ENCODE data around the gene PTTG1IP. TPM values are rescaled to one million over a fixed set of nuclear protein-coding genes. Genes with fewer than 3 reads are reported as not detected.
A peak's percentile ranks its signal among the peaks of the same experiment; 100 is the strongest.

The PTTG1IP gene
- total and polyA plus RNA-seq, 2 of the 13 experiments (the other 11 are each of a cell fraction or from before 2014, with no cell fraction given), result 161 to 700 TPM

DNA sequence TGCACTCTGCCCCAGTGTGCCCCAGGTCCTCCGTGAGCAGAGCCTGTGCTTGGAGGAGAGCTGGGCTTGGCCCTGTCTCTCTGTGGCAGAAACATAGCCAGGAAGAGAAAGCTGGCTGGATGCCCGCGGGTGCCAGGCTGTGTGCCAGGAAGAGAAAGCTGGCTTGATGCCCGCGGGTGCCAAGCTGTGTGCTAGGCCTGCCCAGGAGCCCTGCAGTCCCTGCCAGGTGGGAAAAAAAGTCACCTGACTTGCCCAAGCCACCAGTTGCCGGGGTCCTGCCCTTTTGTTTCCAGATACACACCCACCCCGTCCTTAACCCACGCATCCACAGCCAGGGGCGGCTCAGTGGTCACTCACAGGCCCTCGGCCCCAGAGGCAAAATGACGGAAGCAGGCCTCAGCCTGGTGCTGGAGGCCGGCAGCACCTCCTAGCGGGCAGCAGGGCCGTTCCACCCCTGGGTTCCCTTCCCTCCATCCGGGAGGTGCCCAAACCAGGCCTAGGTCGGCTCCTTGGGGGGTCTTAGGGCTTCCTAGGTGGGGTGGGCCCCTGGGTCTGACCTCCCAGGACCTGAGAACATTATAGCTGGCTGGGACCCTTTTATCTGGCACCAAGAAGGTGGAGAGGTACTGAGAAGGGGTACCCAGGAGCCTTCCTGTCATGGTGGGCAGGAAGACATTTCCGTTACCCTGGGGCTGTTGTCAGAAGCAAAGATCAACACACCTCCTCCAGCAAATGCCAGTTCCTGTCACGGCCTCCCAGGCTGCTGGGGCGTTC is 38.1 kb upstream of the PTTG1IP start (continued):
- TF ChIP-seq ZNF382 (CRISPR knock-in tag; IDR thresholded peaks at IDR 0.05; ENCODE audit: borderline replicate concordance) (no peak), SETDB1 (CRISPR knock-in tag; IDR thresholded peaks at IDR 0.05; ENCODE audit: borderline replicate concordance) (no peak), POLR2A (IDR thresholded peaks at IDR 0.05; ENCODE audit: insufficient read depth in 1 of 2, low read depth in 2 of 2, low read length in 2 of 2) (no peak), PCBP1 (IDR thresholded peaks at IDR 0.05; ENCODE audit: borderline replicate concordance, low read depth, low read length) (no peak), BORCS8-MEF2B (CRISPR knock-in tag; IDR thresholded peaks at IDR 0.05) (peak; percentile 19; the same call in 1 of the 2 replicates), ZNF549 (CRISPR knock-in tag; IDR thresholded peaks at IDR 0.05) (no peak), KAT8 (CRISPR knock-in tag; IDR thresholded peaks at IDR 0.05) (peak; percentile 35; the same call in 1 of the 2 replicates), ZNF225 (CRISPR knock-in tag; IDR thresholded peaks at IDR 0.05) (0 out of 2 replicates have a peak, but pooled peaks have one; percentile 17), THYN1 (CRISPR knock-in tag; IDR thresholded peaks at IDR 0.05; ENCODE audit: borderline replicate concordance, low read depth) (no peak), ZNF431 (CRISPR knock-in tag; IDR thresholded peaks at IDR 0.05; ENCODE audit: borderline replicate concordance, low read depth) (peak; percentile 35; the same call in 1 of the 2 replicates), ZNF235 (CRISPR knock-in tag; IDR thresholded peaks at IDR 0.05; ENCODE audit: borderline replicate concordance) (0 out of 2 replicates have a peak, but pooled peaks have one; percentile 29), KDM5A (IDR thresholded peaks at IDR 0.05; ENCODE audit: borderline replicate concordance, low read length) (no peak; the same call in 1 of the 2 replicates), NR2F1 (CRISPR knock-in tag; IDR thresholded peaks at IDR 0.05) (0 out of 4 replicates have a peak, but pooled peaks of 1 of the 2 experiments have one; percentile 6), NBN (conservative IDR thresholded peaks at IDR 0.05) (no peak), NFRKB (IDR thresholded peaks at IDR 0.05) (no peak), ZNF552 (CRISPR knock-in tag; IDR thresholded peaks at IDR 0.05; ENCODE audit: borderline replicate concordance) (no peak), ZNF124 (CRISPR knock-in tag; IDR thresholded peaks at IDR 0.05) (0 out of 2 replicates have a peak, but pooled peaks have one; percentile 27), ZNF550 (CRISPR knock-in tag; IDR thresholded peaks at IDR 0.05; ENCODE audit: borderline replicate concordance) (no peak), TBP (CRISPR knock-in tag; IDR thresholded peaks at IDR 0.05) (no peak)
- TF ChIP-seq, protein P1, sequence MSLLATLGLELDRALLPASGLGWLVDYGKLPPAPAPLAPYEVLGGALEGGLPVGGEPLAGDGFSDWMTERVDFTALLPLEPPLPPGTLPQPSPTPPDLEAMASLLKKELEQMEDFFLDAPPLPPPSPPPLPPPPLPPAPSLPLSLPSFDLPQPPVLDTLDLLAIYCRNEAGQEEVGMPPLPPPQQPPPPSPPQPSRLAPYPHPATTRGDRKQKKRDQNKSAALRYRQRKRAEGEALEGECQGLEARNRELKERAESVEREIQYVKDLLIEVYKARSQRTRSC (CRISPR knock-in tag; IDR thresholded peaks at IDR 0.05; ENCODE audit: low read depth), result 0 out of 2 replicates have a peak, but pooled peaks have one; percentile 29
- TF ChIP-seq, protein P2, sequence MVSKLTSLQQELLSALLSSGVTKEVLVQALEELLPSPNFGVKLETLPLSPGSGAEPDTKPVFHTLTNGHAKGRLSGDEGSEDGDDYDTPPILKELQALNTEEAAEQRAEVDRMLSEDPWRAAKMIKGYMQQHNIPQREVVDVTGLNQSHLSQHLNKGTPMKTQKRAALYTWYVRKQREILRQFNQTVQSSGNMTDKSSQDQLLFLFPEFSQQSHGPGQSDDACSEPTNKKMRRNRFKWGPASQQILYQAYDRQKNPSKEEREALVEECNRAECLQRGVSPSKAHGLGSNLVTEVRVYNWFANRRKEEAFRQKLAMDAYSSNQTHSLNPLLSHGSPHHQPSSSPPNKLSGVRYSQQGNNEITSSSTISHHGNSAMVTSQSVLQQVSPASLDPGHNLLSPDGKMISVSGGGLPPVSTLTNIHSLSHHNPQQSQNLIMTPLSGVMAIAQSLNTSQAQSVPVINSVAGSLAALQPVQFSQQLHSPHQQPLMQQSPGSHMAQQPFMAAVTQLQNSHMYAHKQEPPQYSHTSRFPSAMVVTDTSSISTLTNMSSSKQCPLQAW (CRISPR knock-in tag; IDR thresholded peaks at IDR 0.05), result peak; percentile 86
- TF ChIP-seq, protein P3, sequence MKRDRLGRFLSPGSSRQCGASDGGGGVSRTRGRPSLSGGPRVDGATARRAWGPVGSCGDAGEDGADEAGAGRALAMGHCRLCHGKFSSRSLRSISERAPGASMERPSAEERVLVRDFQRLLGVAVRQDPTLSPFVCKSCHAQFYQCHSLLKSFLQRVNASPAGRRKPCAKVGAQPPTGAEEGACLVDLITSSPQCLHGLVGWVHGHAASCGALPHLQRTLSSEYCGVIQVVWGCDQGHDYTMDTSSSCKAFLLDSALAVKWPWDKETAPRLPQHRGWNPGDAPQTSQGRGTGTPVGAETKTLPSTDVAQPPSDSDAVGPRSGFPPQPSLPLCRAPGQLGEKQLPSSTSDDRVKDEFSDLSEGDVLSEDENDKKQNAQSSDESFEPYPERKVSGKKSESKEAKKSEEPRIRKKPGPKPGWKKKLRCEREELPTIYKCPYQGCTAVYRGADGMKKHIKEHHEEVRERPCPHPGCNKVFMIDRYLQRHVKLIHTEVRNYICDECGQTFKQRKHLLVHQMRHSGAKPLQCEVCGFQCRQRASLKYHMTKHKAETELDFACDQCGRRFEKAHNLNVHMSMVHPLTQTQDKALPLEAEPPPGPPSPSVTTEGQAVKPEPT (CRISPR knock-in tag; IDR thresholded peaks at IDR 0.05; ENCODE audit: low read depth), result no peak
- TF ChIP-seq, protein P4, sequence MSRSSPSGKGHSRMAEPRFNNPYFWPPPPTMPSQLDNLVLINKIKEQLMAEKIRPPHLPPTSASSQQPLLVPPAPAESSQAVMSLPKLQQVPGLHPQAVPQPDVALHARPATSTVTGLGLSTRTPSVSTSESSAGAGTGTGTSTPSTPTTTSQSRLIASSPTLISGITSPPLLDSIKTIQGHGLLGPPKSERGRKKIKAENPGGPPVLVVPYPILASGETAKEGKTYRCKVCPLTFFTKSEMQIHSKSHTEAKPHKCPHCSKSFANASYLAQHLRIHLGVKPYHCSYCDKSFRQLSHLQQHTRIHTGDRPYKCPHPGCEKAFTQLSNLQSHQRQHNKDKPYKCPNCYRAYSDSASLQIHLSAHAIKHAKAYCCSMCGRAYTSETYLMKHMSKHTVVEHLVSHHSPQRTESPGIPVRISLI (CRISPR knock-in tag; IDR thresholded peaks at IDR 0.05; ENCODE audit: borderline replicate concordance), result peak; percentile 16; the same call in 1 of the 2 replicates

Measured in HepG2 (cell line).